Uterus (tissue), 2 donors: ENCODE results near the gene C12orf54.

Source experiments
- POLR2A ChIP-seq, 2 donors: fragments of 450-650 bp; IDR thresholded peaks; one replicate each; pipeline ENCODE4 v1.6.1; 2016; ENCODE audit warnings: antibody characterized with exemption in 2 of 2, mild to moderate bottlenecking in 1 of 2, moderate library complexity in 1 of 2
- TF ChIP-seq, protein P1 (sequence below), 4 experiments: fragments of 200-600 bp in 2 of 4; fragments of 450-650 bp in 2 of 4; sonication (generic) in 2 of 4; IDR thresholded peaks; one replicate each; pipeline ENCODE4 v1.5.1; 2016 to 2019; ENCODE audit warnings: antibody characterized with exemption in 4 of 4, mild to moderate bottlenecking in 2 of 4, moderate library complexity in 1 of 4

DNA sequence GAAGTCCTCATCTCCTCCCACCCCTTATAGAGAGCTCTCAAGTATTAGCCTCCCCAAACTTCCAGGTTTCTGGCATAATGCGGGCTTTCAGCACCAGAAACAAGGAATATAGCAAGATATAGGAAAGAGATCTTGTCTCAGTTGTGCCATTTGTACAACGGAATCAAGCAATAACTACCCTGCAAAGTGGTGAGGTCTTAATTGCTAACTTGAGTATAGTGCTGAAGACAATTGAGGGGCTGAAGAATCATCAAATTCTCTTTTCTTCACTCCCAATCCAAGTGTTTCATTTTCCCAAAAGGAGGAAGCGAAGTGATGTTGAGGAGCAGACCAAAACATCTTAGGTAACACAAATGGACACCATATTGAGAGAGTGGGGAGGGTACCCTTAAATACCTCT lies 36.8 kb upstream of the C12orf54 start:
- TF ChIP-seq, protein P1, sequence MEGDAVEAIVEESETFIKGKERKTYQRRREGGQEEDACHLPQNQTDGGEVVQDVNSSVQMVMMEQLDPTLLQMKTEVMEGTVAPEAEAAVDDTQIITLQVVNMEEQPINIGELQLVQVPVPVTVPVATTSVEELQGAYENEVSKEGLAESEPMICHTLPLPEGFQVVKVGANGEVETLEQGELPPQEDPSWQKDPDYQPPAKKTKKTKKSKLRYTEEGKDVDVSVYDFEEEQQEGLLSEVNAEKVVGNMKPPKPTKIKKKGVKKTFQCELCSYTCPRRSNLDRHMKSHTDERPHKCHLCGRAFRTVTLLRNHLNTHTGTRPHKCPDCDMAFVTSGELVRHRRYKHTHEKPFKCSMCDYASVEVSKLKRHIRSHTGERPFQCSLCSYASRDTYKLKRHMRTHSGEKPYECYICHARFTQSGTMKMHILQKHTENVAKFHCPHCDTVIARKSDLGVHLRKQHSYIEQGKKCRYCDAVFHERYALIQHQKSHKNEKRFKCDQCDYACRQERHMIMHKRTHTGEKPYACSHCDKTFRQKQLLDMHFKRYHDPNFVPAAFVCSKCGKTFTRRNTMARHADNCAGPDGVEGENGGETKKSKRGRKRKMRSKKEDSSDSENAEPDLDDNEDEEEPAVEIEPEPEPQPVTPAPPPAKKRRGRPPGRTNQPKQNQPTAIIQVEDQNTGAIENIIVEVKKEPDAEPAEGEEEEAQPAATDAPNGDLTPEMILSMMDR (IDR thresholded peaks at IDR 0.05): no peak
- TF ChIP-seq POLR2A (IDR thresholded peaks at IDR 0.05): no peak
